Islet precursor cell (in vitro differentiated cells): ENCODE results near the gene NPC2.

Experiments
- DNase-seq: peaks from one replicate; pipeline ENCODE4 v3.0.0-alpha.2; 2018

NPC2 gene

DNA sequence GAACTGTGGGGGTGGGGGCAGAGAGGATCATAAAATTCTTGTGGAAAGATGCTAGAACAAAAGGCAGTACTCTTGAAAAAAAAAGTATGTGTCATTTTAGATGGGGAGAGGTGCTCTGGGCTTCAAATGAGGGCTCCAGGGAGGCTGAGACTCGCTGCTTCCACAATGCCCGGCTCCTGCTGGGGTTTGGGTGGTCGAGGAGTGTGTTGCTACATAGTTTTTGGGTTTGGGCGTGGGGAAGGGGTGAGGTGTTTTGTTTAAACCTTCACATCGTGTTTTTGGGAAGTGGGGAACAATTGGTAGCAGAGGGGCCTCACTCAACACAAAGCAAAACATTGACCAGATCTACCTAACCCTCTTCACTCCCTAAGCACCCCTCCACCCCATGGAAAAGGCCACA is 8.6 kb upstream of the NPC2 start:
- peak; percentile 34 for DNase-seq

DNA sequence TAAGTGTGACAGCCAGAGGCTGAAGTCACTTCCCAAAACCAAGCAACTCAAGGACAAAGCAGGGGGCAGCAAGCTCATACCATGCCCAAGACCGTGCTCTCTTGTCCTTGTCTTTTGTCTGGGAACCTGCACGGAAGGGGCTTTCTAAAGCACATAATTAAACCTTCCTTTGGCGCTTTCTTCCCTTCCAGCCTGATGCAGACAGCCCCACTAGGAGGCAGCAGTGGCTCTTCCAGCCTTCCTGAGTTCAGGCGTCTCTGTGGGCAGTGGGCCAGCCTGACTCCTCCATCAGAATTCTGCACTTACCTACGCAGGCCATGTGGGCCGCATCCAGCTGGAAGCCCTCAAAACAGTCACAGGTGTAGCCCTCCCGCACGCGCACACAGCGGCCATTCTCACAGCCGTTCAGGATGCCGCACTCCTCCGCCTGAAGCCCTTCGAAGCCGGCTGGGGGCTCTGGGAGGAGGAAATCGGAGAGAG is 8.1 kb upstream of the NPC2 start:
- DNase-seq: peak; percentile 88

DNA sequence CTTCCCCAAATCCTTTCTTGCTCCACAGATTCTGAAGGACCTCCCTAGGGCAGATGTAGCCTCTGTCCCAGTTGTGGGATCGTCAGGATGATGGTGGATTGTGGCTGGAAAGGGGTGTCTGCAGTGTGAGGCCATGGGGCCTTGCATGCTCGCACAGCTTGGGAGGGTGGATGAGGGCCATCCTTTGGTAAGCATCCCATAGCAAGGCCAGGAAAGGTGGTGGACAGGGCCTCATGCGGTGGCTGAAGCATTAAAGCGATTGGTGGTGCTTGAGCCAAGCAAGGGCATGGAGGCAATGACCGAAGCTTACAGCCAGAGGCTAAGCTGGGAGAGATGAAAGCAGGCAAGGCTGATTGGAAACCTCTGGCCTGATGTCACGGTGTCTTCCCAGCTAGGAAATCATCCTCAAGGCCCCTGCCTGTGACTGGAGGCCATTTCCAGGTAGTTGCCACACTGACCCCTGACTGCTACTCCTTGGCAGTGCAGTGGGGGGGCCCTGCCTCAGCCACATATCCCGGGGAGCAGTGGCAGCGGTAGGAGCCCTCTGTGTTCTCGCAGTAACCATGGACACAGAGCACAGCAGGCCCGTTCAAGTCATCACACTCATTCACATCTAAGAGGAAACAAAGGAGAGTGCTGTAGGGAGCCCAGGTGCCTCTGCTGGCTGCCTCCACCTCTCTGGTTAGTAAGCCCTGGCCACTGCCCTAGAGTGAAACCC is 7.5 kb upstream of the NPC2 start:
- DNase-seq: peak; percentile 56

DNA sequence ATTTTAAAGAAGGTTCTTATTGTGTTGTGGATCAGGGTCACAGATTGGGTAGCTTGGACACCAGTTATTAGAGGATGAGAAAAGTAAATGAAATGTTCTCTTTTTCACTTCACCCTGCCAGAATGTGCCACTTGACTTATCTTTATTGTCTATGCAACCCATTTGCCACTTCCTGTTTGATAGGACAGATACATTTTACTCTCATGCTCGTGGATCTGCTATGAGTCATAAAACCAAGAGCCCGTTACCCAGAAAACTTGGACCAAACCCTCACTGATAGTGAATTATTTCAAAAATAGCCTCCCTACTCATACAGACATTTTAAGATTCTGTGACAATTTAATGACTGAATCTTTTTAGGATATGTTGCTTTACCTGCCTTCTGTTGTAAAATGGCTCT is 2.3 kb upstream of the NPC2 start:
- no peak for DNase-seq

DNA sequence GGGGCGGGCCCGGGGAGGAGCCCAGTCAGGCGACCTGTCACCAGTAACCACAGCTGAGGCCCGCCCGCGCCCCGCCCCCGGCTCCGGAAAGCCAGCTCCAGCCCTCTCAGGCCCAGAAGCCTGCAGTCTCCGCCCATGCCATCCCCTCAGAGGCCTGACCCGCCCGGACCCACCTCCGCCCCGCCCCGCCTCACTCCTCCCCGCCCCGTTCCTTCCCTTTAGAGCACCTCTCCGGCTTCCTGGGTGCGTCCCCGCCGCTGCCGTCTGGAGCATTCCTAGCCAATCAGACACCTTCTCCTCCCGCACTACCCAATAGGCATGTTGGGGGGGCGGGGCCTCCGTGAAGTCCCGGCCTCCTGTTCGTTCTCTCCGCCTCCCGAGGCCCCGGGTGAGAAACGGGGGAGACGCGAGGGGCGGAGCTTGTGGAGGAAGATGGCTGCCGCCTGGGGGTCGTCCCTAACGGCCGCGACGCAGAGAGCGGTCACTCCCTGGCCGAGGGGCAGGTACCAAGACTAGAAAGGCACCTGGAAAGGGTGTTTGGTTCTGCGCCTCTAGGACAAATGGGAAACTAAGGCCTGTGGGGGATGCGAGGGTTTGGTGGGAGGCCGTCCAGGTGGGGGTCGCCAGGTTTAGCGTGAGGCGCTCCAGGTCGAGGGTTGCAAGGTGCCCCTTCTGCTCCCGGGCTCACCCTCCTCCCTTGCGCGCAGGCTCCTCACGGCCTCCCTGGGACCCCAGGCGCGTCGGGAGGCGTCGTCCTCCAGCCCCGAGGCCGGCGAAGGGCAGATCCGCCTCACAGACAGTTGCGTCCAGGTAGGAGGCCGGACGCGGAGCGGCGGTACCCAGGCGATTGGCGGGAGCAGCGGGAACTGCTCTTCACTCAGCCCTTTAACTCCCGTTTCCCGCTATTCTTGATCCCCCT is 497 bp upstream of the NPC2 start, which contains the start of gene ISCA2:
Gene ISCA2, plus strand, starts transcription at position 423 of the 919 bp plus-strand sequence. Its CDS starts 10 bp downstream, at position 433.
- peak; percentile 100 for DNase-seq

DNA sequence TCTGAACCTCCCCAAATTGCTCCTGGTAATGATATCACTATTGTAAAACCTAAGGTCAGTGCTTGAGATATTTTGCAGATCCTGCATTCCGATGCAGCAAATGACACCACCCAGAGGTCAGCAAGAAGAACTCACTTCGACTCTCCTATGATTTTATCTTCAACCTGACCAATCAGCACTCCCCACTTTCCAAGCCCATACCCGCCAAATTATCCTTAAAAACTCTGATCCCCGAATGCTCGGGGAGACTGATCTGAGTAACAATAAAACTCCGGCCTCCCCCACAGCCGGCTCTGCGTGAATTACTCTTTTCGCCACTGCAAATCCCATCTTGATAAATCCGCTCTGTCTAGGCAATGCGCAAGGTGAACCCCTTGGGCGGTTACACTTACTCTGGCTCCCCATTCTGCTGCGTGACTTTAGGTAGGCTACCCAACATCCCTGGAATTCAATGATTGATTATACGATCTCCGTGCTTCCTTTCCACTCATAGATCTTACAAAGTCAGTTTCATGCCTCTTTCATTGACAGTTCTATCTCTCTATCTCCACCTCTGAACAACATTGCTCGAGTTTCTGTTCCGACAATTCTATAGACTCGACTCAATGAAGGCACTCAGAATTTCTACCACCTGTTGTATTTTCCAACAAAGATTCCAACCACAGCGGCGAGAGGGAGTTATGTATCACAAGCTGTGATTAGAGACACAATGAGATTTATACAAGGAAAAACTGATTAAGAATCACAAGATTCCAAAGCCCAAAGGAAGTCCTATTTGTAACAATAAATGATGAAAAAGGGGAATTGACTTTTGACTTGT is 939 bp downstream of the NPC2 start:
- DNase-seq: peak; percentile 73

DNA sequence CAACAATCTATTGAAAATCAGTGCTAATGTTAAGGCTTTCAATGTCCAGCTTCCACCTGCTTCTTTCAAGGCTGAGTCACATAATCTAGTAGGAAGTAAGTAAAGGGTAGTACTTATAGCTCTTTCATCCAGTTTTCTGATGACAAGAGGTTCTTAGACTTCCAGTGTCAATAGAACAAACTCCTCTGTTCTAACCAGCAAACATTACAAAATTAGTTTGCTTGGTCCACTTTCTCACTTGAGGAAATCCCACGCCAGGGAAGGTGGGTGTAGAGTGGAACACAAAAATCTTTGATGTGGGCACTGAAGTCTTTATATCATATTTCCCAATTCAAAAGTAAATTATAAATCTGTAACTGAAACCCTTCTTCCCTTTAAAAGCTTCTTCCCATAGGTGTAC is 2.6 kb downstream of the NPC2 start:
- DNase-seq: no peak

DNA sequence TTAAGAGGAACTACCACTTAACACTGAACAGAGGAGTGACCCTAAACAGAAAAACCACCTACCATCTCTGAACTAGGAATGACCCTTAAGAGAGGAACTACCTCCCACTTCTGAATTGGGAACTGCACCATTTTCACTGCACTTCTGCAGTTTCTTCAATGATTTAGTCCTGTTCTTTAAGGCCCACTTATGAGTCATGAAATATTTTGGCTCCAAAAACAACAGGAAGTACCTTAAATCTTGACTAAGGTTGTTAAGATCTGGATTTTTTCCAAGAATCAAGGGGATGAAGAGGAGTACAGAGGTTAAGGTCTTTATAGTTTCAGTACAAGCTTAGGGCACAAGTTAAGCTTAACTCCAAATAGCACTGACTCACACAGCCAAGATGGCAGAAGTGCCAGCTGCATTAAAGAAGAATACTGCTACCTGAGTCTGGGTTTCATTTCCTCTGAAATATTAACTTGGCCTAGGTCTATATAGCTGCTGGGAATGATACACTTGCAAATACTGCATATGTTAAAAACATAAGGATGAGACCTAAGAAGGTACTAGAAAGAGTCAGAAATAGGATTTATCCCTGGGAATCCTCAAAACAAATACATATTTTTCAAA is 4.2 kb downstream of the NPC2 start:
- no peak for DNase-seq

DNA sequence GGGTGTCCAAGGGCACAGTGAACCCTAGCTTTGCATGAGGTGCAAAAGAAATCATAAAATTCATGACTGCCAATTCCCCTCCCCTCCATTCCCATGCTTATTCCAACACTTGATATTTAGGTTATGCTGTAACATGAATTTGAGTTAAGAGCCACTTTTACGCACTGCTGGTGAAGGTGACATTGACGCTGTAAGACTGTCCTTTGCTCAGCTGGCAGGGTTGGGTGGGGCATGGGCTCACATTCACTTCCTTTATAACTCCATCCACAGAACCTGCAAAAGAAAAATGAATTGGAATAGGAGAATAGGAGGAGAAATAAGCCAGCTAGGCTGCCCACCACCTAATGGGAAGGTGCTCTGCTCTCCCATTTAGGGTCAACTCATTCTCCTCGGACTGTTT is 6.9 kb downstream of the NPC2 start:
- no peak for DNase-seq

DNA sequence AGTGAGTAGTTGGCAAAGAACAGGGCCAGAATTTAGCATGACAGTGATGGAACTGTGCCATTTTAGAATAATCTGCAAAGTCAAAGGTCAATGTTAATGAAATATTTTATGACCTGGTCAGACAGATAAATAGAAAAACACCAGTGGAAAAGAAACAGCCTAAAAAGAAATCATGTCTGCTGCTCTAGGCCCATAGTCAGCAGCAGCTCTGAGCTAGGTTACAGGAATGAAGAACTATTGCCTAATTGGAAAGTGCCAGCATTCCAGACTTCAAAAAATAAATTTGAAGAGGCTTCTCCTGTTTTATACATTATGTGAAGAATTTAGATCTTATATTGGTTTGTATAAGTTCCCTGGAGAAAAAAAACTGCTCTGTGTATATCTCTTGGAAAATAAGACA is 9.8 kb downstream of the NPC2 start:
- DNase-seq: no peak

DNA sequence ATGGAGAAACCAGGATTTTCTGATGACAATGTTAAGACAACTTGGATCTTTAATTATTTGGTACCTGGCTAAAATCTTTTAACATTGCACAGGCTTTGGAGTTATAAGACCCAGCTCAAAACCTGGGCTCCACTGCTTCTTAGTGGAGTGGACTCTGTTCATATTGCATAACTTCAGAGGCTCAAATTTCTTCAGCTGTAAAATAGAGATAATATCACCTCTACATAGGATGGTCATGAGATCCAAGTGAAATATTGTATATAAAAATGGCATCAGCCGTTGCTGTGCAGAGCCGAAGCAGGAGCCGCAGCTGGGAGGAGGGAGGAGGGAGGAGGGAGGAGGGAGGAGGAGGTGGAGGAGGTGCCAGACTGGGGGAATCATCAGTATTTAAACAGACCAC is 10.5 kb downstream of the NPC2 start:
- DNase-seq: no peak

DNA sequence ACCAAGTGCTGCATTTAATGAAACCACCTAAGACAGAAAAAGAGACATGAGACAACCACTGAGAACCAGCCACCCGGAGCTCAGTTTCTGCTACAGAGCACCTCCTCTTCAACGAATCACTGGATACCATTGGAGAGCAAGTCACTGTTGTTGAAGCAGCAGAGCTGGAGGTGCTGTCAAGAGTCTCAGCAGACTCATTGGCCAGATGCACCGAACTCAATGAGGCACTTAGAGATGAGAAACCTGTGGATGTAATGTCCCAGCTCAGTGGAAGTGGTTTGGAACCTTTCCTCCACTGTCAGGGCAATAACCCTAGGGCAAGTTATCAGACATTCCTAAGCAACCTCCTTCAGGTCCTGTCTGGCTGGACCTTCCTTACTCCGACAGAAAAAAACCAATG is 13.1 kb downstream of the NPC2 start:
- peak; percentile 94 for DNase-seq

DNA sequence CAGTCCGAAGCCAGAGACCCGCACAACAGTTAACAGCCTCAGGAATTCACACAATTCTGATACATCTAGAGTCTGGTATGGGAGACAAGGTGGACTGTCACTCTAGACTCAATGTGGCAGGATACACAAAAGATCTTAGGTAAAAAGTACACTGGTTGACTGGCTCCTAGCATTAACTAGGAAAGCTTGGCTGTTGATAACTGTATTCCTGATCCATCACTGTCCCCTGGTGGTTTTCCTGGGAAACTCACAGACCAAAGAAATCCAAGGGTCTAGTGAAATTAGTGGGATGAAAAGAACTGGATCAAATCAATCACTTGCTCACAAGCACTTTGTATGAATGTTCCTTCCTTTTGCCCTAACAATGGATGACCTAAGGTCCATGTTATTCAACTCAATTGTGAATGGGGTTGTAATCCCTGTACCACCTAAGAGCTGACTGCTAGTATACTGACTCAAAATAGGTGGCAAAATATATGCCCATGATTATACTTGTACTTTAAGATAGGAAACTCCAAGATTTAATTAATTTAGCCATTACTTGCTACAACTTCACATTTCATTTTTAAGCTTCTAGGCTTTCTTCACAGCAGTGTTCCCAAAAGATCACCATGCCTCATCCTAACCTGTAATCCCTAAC is 14.0 kb downstream of the NPC2 start:
- no peak for DNase-seq

DNA sequence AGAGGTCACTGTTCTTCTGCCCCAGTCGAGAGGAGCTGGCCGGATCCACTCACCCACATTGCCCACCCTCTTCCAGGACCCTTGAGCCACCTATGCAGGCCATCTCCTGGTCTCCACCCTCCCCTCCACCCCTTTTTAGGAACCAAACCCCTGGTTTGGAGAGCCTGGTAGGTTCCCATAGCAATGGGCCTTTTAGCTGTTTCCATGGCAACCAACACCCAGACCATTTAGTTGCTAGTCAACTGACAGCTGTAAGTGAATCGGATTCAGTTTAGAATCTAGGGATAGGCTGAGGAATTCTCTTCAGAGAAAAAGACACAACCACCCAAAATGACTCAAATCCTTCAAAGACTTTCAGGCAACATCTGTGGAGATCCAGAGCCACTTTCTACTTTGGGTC is 16.5 kb downstream of the NPC2 start:
- no peak for DNase-seq

DNA sequence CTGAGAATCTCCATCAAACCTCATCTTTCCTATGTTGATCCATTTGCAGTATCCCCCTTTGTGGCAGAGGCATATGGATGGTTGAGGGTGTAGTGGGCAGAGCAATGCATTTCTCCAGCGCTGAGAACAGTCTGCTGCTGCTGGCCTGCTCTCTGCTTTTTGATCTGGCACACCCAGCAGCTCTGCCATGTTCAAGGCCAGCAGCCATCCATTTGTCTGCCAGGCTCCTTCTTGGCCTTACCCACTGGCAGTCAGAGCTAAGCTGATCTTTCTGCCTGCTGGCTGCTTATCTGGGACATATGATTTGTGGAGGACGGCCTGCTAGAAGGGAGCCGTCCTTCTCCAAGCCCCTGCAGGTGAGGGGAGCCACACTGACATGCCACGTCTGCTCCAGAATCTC is 17.0 kb downstream of the NPC2 start:
- DNase-seq: no peak

DNA sequence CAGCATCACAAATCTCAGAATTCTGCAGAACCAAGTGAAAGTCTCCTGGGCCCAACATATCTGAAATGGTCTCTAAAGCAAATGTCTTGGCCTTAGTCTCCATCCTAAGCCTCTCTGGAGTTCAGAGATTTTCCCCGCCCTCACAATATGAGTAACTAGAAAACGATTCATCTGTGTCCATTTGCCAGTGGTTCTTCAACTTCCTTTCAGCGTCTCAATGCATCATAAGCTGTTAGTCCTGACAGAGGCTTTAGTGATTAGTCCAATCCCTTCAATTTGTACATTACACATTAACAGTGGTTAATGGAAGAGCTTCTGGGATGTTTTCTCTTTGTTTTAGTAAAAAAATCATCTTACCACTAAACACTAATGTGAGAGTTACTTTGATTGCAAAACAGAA is 17.4 kb downstream of the NPC2 start:
- no peak for DNase-seq

DNA sequence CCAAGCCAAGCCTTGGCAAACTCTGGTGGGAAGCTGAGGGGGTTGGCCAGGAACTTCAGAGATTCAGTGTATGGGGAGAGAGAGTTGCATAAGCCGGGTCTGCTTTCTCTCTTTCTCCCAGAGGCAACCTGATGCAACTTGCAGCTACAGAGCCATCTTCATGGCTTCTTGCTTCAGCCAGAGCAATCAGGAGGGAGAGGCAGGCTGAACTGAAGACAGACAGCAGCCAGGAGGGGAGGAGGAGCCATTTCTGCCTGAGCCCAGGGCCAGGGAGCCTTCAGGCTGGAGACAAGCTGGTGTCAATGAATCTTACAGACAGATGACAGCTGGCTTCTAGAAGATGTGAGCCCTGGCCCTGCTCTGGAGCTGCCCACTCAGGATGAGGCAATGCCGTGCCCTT is 18.7 kb downstream of the NPC2 start:
- no peak for DNase-seq

DNA sequence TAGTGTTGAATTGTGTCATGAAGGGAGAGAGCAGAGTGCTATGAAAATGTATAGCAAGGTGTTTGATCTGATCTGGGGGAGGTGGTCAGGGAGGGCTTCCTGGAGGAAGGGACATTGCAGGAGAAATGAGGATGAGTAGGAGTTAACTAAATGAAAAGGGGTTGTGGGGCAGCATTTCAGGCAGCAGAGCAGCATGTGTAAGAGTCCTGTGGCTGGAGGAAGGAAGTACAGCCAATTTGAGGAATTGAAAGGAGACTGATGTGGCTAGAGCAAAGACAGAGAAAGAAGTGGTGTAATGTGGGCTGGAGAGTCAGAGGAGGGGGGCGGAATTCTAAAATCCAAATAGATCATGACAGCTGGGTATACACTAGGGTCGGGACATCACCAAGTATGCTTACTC is 20.5 kb downstream of the NPC2 start:
- DNase-seq: no peak

DNA sequence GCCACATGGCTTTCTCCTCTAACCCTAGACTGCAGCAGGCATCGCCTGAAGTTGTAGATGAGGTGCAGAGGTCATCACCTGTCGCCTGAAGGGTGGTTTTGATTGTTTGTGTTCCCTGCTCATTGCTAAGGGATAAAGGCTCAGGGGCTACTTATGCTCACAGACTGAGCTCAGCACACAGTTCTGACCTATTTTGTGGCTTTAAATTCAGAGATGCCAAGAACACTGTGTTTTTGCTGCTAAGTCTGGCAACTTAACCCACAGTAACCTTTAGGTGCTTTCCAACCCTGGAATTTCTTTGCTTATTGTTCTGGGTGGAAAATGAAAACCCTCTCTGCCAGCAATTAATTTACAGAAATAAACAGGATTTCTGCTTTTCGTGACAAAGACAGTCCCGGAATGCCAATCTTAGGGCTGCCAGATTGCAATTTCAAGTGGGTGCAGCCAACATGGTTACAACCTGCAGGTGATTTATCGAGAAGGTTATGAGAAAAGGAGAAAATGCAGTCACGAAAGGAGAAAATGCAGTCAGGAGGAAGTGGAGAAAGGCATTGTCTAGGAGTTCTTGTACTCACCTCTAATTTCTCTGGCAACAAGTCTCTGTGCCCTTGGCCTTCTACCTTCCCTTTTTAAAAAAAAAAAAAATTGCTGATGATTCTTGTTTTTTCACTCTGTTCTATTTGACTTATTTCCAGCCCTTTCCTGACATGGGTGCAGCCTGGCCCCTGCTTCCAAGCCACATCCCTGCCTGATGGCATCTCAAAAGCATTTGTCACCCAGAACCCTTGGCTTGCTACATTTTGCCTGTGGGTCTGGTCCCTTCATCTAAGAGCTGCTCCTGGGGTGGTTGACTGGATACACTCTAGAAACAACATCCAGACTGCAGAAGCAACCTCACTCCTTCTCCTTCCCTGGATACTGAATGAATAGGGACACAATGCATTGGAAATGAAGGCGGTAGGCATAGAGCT is 23.3 kb downstream of the NPC2 start:
- DNase-seq: no peak

DNA sequence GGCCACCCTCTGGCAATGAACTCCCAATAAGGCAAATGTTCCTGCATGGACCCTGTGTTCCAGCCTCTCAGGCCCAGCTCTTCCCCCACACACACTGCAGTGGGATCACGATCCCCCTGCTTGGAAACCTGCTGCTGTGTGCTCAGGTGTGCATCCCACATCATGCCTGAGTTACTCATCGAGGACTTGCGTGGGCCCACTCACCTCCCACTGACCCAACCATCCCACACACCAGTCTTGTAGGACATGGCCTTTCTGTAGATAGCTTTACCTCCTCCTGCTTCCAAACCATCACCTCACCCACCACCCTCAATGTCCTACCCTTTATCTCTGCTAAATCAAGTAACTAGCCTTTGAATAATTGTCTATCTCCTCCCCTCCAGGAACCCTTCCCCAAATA is 24.6 kb downstream of the NPC2 start:
- DNase-seq: no peak

DNA sequence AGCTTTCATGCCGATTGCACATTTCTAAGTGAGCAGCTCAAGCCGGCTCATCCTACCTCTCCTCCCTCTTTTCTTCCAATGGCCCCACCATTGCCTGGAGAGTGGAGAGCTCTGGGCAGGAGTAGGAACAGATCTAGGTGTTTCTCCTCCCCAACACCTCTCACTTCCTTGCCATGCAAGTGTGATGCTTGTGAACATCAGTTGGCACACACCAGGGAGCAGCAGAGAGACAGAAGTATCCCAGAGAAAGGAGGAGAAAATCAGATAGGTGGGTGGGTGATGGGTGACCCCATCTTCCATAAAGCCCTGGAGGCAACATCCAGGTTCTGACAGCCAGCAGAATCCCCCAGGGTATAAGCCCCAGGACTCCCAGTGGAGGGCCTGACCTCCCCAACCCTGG is 27.8 kb downstream of the NPC2 start:
- DNase-seq: no peak
